ENCODE data around the gene SETBP1.

Gene SETBP1

DNA sequence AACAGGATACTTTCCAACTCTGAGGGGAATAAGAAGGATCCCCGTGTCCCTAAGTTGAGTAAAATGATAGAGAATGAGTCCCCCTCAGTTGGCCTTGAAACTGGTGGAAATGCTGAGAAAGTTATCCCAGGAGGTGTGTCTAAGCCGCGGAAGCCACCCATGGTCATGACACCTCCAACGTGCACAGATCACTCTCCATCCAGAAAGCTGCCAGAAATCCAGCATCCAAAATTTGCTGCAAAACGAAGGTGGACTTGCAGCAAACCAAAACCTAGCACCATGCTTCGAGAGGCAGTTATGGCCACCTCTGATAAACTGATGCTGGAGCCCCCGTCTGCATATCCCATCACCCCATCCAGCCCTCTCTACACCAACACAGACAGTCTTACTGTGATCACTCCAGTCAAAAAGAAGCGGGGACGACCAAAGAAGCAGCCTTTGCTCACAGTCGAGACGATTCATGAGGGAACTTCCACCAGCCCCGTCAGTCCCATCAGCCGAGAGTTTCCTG is 270.1 kb downstream of the SETBP1 start:
- DNase-seq, result no peak

DNA sequence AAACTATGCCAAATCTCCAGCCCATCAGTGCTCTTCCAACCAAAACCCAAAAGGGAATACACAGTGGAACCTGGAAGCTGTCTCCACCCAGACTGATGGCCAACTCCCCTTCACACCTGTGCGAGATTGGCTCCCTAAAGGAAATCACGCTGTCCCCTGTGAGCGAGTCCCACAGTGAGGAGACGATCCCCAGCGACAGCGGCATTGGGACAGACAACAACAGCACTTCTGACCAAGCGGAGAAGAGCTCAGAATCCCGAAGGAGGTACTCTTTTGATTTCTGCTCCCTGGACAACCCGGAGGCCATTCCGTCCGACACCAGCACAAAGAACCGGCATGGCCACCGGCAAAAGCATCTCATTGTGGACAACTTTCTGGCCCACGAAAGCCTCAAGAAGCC is 271.1 kb downstream of the SETBP1 start:
- DNase-seq, result no peak

DNA sequence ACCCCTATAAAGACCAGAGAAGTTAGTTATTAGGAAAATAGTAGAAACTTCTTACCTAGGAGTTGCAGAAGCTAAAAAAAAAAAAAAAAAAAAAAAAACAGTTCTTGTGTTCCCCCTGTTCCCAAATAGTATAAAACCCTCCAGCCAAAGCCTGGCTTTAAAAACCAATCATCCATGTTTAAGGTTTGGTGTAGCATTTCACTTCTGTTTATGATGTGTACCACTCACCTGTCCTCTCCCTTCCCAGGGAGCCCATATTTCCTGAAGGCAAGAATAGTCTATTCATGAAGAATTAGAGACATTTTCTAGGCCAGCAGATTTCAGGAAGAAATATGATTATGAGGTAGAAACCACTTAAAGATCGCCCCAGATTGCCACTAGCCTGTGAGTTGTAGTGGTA is 273.6 kb downstream of the SETBP1 start:
- no peak for DNase-seq

DNA sequence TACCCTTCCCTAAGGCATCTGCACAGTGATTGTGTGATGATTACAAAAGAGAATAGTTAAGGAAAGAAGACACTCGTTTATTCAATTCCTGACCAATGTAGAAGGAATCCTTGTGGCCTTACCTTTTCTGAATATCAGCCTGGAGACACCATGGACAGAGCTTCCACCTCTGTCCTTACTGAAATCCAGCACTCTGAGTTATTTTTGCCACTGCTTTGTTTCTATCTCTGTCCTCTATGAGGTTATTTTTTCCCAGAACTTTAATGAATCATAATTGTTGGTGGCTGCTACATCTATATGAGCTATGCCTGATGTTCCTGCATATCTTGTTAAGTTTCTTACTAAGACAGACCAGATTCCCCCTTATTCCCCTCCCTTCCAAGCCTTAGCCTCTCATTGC is 275.1 kb downstream of the SETBP1 start:
- DNase-seq, result no peak

DNA sequence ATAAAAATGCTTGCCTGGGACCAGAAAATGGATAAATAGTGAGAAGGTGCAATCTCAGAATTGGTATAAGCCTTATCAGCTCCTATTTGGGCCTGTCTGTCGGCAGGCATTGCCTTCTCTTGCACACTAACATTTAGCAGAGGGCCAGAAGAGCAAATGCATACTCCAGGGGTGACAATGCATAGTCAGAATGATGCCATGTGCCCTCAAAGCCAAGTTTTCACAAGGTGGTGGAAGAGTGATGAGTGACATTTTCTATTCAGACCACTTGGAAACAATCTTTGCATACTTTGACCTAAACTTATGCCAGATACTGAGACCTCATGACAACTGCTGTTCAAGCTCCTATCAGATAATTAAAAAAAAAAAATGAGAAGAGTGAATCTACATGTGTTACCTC is 276.3 kb downstream of the SETBP1 start:
- DNase-seq, result no peak

DNA sequence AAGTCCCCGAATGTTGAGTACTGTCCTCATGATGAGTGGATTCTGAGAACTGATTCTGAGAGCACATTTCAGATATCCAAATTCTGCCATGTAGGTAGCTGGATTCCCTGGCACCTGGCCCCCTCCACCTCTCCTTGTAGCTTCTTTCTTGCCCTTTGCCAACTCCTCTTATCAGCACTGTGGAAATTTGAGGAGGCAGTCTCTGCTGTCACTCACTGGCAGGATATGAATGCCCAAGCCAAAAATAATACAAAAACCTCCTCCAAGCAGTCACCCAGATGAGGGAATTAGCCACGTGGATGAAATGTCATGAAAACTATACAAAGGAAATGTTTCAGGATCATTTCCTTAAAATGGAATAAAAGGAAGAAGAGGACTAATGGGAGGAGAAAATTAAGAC is 276.8 kb downstream of the SETBP1 start:
- DNase-seq, result no peak

DNA sequence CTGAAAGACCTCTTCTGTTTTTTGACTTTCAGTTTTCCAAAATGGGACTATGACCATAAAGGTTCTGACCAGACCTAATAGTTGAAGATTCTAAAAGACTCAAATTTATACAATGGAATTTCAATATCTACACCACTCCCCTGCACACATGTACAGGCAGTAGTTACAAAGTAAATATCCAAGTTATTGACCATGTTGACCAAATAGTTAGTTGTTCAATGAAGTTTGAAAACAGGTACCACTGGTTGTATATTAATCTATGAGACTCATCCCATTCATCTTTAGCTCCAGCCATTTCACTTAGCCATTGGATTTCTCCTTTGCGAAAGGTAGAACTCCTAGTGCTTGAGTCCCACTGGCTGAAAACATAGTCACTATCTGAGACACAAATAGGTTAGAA is 277.4 kb downstream of the SETBP1 start:
- no peak for DNase-seq

DNA sequence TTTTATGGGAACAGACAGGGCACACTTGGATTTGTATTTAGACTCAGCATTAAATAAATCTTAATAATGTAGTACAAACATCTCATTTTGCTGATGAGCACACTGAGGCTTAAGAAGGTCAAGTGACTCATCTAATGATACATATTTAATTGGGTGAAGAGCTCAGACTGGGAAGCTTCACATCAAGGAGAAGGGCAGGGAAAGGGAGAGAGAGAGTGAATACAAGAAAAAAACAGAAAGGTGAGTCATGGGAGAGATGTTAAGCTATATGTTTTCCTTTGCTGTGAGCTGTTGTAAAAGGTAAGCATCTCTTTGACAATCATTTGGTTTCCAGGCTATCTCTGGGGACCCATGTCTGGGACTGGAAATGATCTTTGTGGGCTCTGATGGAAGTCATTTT is 277.8 kb downstream of the SETBP1 start:
- no peak for DNase-seq

DNA sequence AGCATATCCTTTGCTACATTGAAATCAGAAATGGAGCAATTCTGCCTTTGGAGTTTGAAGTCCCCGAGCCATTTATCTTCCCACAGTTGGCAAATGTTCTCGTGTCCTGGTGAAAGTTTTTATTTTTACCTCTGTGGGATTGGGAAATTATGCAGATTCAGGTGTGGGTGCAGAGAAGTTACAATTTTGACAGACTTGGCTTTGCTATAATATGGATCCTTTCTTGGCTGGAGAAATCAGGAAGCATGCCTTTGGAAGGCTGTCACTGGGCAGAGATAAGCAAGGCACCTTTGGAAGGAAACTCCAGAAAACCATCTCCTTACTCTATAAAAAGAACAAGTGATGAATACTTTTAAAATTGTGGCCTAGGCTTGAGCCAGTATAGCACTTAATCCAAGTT is 278.3 kb downstream of the SETBP1 start:
- no peak for DNase-seq

DNA sequence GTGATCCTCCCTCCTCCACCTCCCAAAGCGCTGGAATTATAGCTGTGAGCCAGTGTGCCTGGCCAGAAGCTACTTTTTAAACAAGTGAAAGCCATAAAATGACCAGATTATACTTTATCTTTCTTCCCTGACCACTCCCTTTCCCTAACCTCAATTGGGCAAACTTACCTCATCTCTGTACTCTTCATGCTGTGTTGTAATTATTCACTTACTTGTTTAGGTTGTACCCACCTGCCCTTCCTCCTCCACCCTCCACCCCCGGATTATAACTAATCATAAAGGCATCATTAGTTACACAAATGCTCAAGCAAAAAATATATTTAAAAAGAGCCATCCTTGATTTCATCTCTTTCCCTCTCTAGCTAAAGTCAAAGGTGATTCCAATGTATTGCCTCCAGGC is 279.9 kb downstream of the SETBP1 start:
- DNase-seq, result no peak

DNA sequence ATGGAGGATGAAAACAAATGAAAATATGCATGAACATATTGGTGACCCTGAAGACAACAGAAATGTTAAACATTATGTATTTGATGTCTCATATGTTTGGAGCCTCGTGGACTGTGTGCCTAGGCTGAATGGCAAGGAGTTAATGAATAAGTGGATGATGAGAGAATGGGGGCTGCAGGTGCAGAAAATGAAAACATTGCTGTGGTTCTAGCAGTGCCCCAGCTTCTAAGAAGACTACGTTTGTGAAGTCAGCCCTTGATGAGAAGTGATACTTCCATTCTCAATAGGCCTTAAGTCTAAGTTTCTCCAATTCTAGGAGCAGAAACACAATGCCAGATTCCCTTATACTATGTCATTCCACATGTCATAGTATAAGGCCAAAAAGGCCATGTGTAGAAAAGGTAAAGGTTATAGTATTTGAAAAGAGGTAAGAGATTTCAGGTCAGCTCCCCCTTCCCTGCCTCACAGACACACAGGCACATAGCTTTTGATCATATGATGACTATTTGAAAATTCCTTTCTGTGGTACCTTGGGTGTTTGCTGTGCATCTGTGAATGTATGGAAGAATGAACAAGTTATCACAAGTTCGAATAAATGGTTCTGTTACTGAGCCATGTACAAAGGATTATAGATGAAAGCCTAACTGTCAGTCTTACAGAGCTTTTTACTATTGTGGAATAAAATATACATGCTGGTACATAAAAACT is 280.8 kb downstream of the SETBP1 start:
- DNase-seq, result no peak

DNA sequence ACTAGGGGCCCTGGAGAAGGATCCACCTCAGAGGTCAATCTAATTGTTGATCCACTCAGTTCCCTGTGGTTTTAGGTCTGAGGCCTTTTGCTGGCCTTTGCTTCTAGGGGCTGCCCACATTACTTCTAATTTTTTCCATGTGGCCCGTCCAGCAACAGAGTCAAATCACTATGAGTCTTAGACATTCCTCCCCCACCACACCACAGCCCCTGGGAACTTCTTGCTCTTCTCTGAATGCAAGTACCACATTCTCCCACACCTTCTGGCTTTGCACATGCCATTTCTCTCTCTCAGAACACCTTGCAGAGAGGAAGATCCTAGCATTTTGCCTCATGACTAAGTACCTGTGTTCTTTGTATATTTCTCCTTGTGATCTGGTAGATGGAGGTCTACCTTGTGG is 286.9 kb downstream of the SETBP1 start:
- no peak for DNase-seq

DNA sequence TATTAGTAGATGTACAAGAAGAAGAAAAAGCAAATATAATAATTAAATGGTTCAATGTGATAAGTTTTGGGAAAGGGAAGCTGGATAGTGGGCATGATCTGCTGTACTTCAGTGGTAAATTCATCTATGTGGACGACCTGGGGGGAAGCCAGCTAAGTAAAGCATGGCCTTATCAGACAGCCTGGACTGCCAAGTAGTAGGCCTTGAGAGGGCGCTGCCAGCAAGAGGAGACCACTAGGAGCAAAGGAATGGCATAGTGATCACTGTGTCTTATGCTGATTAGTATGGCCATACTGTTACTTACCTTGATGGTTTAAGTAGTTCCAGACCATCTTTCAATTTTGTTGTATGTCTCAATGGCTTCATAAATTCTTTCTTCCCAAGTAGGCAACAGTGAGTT is 287.6 kb downstream of the SETBP1 start:
- DNase-seq, result no peak

DNA sequence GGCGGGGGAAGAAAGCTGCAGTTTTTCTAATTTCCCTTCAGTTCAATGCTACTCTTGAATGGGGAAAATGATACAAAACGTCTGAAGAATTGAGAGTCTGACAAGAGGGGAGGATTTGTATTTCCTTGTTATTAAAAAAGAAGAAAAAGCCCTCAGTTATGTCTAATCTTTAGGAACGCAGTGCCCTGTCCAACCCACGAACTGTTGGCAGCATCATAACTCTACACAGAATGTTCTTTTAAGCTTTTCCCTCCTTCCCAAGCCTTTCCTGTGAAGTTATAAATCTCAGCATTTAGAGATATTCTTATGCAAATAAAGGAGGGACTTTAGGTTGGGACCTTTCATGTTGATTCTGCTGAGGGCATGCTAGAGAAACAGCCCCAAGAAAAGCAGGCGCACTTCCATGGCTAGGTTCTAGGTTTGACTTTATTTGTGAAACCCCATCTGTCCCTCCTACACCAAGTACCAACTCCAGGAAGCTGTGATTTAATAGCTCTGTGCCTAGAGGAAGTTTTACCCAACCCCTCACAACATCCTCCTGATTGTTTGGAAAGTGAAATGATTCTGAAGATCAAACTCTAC is 288.6 kb downstream of the SETBP1 start:
- no peak for DNase-seq

DNA sequence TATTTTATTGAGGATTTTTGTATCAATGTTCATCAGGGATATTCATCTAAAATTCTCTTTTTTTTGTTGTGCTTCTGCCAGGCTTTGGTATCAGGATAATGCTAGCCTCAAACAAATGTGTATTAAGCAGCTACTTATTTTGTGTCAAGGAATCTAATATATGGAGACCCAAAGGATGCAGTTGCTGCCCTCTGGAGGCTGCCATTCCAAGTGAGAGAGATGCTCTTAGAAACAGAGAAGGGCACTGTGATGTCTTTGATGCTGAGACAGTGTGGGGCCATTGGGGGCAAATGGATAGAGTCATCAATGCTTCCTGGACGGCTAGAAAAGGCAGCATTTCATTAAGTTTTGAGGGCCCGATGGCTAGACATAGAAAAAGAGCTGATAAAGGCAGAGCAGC is 292.6 kb downstream of the SETBP1 start:
- DNase-seq, result no peak

DNA sequence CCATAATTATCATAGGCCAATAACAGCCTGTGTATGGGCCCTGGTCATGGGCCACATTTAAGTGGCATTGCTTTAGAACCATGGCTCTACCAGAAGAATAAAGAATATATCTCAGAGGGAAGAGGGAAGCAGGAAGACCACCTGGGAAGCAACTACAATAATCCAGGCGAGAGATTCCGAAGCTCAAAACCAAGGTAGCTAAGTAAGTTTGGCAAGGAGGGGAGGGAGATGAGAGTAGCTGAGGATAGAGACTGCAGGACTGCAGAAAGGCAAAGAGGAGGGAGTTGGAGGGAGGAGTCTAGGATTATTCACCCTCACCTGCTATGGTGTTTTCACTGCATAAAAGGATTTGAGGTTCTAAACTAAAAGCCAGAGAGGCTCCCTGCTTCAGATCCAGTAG is 293.5 kb downstream of the SETBP1 start:
- DNase-seq, result no peak

DNA sequence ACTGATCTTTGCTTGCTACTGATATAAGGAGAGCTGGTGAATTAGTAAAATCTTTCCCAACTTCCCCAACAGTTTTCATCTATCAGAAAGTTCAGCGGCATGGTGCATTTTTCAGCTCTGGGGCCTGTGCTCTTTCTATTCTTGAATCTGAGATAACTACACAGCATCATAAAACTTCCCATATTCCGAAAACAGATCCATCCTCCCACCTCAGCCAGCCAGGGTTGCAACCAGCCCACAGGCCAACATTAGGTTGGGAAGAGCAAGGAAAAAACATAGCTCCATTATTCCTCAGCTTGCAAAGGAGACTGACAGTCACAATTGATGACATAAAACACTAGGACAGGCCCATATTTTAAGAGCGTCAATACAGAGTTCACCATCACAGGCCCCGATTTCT is 297.2 kb downstream of the SETBP1 start:
- DNase-seq, result no peak

DNA sequence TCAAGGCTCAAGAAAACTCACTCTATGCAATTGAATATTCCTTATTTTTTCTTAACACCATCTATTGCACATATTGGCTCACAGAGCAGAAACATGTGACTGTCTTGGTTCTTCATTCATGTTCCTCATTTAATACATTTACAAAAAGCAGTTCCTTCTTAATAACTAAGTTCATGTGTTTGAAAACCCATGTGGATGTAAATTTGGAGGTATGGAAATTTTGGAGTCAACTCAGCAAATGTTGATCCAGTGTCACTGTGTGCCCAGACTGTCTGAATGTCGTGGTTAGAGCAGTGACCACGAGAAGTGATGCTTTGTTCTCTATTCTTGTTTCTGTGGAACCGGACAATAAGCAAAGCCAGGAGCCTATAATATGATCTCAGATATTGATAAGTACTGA is 299.1 kb downstream of the SETBP1 start:
- DNase-seq, result no peak

DNA sequence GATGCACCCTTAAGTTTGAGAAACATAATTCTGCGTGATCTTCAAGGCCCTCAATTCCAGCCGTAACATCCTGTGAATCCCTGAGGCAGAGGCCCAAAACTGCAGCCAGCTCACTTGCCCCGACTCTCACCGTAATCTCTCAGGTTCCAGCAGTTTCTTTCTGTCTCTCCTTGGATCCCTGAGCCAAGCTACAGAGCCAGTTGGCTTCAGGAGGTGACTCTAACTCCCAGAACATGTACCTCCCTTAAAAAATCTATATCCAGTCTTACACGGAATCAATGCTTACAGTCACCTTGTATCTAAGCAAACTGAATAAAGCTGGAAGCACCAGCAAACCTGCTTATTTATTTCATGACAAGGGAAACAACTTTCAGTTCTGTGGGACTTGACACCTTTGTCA is 300.4 kb downstream of the SETBP1 start:
- no peak for DNase-seq

DNA sequence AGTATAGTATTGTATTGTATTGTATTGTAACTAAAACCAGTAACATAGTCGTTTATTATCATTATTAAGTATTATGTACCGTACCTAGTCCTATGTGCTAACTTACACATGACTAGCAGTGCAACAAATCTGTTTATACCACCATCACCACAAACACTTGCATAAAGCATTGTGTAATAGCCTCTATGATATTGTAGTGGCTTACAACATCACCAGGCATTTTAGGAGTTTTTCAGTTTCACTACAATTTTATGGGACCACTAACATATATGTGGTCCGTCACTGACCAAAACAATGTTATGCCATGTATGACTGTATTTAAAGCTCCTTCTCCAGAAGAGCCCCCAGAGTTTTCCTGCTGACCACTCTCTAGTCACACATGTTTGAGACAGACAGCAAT is 306.2 kb downstream of the SETBP1 start:
- DNase-seq, result no peak

DNA sequence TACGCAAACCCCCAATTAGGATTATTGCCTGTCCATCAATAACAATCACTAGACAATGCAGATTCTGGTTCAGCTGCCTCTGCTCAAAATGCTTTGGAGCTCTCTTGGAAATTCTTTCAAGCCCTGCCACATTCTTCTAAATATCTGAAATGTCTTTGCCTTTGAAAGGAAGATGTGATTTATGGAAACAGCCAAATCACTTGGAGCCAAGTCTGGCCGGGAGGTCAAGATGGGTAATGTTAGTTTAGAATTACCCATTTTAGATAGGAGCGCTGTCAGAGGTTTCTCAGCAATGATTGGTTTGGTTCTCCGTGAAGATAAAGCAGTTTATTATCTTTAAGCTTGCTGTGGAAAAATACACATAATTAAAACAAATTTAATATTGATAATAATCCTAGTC is 306.7 kb downstream of the SETBP1 start:
- no peak for DNase-seq

DNA sequence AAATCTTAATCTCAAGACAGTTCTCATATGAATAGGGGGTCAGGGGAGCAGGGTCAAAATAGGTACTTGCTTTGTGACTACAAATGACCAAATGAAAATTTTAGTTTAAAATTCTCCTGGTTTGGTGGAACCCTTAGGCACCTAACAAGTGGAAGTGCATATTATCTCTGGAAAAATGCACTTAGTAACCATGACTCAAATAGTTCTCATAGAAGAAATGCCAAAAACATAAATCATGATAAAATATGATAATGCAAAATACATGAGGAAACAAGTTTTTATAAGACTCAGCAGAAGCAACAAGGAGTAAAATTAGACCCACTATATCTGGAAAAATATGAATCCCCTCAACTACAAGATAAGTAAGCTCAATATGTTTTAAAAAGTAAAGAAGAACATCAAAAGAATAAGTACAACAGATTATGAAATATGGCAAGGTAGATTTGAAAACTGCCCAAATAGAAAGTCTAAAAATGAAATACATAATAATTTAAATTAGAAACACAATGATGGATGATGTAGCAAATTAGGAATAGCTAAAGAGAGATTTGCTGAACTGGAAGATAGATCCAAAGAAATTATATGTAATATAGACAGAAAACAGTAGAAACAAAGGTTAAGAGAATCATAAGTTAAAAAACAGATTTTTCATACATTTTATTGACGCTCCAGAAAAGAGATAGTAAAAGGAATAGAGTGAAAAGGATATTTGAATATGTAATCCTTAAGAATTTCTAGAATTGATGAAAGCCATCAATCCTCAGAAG is 308.3 kb downstream of the SETBP1 start:
- DNase-seq, result no peak

DNA sequence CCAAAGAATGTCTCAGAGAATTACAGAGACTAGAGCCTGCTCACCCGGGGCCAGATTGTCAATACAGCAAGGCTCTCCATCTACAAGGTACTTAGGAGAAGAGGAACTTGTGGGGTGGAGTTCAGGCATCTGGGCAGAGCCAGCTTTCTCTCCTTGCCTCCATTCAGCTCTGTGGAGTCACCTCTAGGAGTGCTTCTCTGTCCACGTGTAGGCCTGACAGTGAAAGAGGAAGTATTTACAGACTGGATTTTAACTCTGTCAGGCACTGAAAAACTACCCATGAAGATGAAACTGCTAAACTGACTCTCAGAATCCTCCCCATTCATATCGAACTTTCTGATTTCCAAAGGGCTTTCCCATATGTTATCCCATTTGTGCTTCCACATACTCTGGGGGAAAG is 315.6 kb downstream of the SETBP1 start:
- DNase-seq, result no peak

DNA sequence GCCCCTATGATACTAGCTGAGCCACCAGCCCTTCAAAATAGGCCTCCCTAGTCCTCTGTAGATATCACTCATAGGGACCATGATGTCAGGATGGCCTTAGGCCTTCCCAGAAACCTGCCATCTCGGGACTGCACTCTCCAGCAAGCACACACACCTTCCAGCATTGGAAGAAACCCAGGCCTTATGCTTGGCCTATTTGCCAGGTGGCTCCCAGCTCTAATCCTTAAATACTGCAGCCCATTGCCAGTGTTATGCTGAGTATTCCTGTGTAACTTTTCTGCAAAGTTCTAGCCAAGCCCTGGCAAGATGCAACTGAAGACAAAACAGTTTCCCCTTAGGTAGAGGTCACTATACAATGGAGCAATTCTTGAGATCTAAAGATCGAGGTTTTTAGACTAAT is 316.5 kb downstream of the SETBP1 start:
- no peak for DNase-seq
